GM10248 (cell line): ENCODE measurements around the gene EML3.
"Not testable (repeated sequence)": the region's sequence is repeated elsewhere in the genome, so short reads cannot be mapped to it uniquely, and the experiment has no call there.

Experiments used
- CTCF ChIA-PET: fragments of 300-600 bp; sonication (Branson Sonifier 250); formaldehyde crosslinking; extraction: SDS; loops from one replicate; lab custom pipeline; 2021; ENCODE audit warnings: antibody characterized with exemption; lab: Yijun Ruan, JAX
- POLR2A ChIA-PET: fragments of 350-650 bp; sonication (Branson Sonifier 250); formaldehyde crosslinking; extraction: SDS; loops from one replicate; lab custom pipeline; 2020; ENCODE audit warnings: antibody characterized with exemption; lab: Yijun Ruan, JAX
- DNase-seq: peaks from one replicate; pipeline ENCODE4 v3.0.0; 2012; ENCODE audit errors: extremely low spot score
- CTCF ChIP-seq: IDR thresholded peaks from 2 replicates; pipeline ENCODE4 v1.5.1; 2012; ENCODE audit warnings: mild to moderate bottlenecking, low read depth; ENCODE audit errors: extremely low read depth, missing control alignments, control extremely low read depth

EML3 gene, protein sequence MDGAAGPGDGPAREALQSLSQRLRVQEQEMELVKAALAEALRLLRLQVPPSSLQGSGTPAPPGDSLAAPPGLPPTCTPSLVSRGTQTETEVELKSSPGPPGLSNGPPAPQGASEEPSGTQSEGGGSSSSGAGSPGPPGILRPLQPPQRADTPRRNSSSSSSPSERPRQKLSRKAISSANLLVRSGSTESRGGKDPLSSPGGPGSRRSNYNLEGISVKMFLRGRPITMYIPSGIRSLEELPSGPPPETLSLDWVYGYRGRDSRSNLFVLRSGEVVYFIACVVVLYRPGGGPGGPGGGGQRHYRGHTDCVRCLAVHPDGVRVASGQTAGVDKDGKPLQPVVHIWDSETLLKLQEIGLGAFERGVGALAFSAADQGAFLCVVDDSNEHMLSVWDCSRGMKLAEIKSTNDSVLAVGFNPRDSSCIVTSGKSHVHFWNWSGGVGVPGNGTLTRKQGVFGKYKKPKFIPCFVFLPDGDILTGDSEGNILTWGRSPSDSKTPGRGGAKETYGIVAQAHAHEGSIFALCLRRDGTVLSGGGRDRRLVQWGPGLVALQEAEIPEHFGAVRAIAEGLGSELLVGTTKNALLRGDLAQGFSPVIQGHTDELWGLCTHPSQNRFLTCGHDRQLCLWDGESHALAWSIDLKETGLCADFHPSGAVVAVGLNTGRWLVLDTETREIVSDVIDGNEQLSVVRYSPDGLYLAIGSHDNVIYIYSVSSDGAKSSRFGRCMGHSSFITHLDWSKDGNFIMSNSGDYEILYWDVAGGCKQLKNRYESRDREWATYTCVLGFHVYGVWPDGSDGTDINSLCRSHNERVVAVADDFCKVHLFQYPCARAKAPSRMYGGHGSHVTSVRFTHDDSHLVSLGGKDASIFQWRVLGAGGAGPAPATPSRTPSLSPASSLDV

DNA sequence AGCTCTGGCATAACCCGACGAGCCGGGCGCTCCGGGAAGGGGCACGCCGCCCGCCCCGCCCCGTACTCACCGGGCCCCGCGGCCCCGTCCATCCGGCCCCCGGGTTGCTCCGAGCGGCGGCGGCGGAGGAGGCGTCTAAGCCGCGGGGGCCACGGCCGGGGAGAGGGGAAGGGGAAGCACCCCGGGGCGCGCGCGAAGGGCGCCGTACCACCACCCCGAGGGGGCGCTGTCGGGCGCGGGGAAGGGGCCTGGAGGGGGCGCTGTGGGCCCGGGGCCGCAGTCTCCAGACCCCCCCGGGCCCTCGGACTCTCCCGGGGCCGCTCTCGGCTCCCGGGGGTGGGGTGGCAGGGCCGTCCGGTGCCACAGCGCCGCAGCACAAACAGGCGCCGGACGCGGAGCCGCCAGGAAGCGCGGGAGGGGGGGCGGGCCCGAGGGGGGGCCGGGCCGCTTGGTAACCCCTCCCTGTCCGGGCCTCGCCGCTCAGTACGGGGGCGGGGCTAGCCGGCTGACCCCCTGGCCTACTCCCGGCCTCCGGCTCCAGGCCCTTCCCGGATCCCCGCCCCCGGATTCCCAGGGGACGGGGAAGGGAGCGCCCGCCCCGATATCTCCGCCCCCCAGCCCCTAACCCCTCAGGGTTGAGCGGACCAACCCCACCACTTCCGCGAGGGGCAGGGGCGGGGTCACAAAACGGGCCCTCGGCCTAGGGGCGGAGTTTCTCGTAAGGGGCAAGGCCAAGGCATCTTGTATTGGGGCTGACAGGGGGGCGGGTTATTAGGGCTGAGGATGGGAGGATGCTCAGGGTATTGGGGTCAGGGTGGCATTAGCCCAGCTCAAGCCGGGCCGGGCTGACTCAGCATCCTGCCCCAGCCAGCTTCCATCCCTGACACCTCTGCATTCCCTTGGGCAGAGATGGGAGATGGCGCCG lies at the start of gene EML3, which contains the start of gene ROM1:
EML3 (minus strand) TSS at position 410 of the 925 bp plus-strand sequence; CDS start at position 92, 318 bp downstream.
ROM1 (plus strand) TSS at position 892 of the 925 bp plus-strand sequence; CDS start at position 917, 25 bp downstream.
- ChIA-PET CTCF (interaction anchor here (0.7 to 5.3 kb wide), 28 partner anchors 8 to 241 kb away, joined by 3 to 50 read pairs (median 4); partner anchors contain the start of genes B3GAT3, BSCL2, C11orf98 and CSKMT), POLR2A (interaction anchor here (1.3 to 1.6 kb wide), 2 partner anchors 21 to 52 kb away, joined by 6 to 9 read pairs; partner anchors contain the start of genes C11orf98, CSKMT and TUT1)
- peak; percentile 92 for DNase-seq
- TF ChIP-seq CTCF = peak; percentile 87

DNA sequence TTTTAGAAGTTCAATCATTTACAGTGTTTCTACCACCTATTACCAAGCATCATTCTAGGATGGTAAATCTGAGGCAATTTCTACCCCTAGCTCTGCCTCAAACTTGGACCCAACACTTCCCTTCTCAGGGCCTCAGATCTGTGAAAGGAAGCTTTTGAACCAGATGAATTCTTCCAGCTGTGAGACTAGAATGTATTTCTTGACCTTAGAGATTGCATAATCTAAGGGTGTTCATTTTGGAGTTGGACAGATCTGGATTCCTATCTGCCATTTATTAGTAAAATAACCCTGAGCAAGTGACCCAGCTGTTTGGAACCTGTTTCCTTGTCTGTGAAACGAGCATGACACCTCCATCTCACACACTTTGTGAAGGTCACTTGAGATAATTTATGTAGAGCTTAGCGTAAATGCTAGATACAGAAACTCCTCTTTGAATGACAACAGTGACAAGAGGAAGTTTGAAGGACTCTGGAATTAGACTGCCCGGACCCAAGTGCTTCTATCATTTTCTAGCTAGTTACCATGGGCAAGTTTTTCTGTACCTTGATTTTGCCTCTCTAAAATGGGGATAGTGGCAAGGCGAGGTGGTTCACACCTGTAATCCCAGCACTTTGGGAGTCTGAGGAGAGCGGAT lies 44.3 kb upstream of the EML3 start:
- no peak for TF ChIP-seq CTCF
- DNase-seq = no peak
- ChIA-PET POLR2A (interaction anchor here (0.6 to 4.2 kb wide), 4 partner anchors 8 to 65 kb away, joined by 3 to 83 read pairs (median 8); partner anchors contain the start of genes C11orf98, CSKMT and TUT1), CTCF (interaction anchor here (1.1 to 1.9 kb wide), 9 partner anchors 8 to 46 kb away, joined by 3 to 7 read pairs (median 6); partner anchors contain the start of genes C11orf98, CSKMT, GANAB and LBHD1)

GRCh38 chr11:62654297-62654696 lies 41.7 kb upstream of the EML3 start:
- ChIA-PET POLR2A (interaction anchor here (0.6 to 4.2 kb wide), 6 partner anchors 11 to 63 kb away, joined by 3 to 83 read pairs (median 4); partner anchors contain the start of genes C11orf98, CSKMT, MTA2 and TUT1), CTCF (interaction anchor here (0.8 to 1.8 kb wide), 4 partner anchors 11 to 112 kb away, joined by 3 to 6 read pairs (median 4); partner anchors contain the start of genes C11orf98, CSKMT and LRRN4CL)
- DNase-seq = no peak
- no peak for TF ChIP-seq CTCF

GRCh38 chr11:62652161-62653006 lies 39.8 kb upstream of the EML3 start:
- DNase-seq = no peak
- TF ChIP-seq CTCF = no peak
- ChIA-PET CTCF (interaction anchor here (0.6 to 1.1 kb wide), 5 partner anchors 11 to 74 kb away, joined by 3 read pairs; no protein-coding TSS in a partner anchor), POLR2A (interaction anchor here (0.9 to 1.4 kb wide), 4 partner anchors 13 to 61 kb away, joined by 5 to 38 read pairs (median 6); partner anchors contain the start of genes B3GAT3, C11orf98, CSKMT and TUT1)

DNA sequence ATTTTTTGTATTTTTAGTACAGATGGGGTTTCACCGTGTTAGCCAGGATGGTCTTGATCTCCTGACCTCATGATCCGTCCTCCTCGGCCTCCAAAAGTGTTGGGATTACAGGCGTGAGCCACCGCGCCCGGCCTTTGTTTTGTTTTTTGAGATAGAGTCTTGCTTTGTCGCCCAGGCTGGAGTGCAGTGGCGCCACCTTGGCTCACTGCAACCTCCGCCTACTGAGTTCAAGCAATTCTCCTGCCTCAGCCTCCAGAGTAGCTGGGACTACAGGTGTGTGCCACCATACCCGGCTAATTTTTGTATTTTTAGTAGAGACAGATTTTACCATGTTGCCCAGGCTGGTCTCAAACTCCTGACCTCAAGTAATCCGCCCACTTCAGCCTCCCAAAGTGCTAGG lies 37.7 kb upstream of the EML3 start:
- POLR2A ChIA-PET = interaction anchor here (0.7 to 4.2 kb wide), 2 partner anchors 15 to 55 kb away, joined by 3 to 37 read pairs; partner anchors contain the start of genes C11orf98 and CSKMT
- CTCF ChIA-PET = interaction anchor here (1.1 to 1.6 kb wide), 4 partner anchors 13 to 59 kb away, joined by 4 to 5 read pairs (median 4); partner anchors contain the start of genes B3GAT3 and TUT1
- not testable (repeated sequence) for DNase-seq
